ENCODE results near the gene GJB5.
A peak's percentile ranks its signal among the peaks of the same experiment; 100 is the strongest.
"Not testable (repeated sequence)": the region's sequence is repeated elsewhere in the genome, so short reads cannot be mapped to it uniquely, and the experiment has no call there.

The GJB5 gene

DNA sequence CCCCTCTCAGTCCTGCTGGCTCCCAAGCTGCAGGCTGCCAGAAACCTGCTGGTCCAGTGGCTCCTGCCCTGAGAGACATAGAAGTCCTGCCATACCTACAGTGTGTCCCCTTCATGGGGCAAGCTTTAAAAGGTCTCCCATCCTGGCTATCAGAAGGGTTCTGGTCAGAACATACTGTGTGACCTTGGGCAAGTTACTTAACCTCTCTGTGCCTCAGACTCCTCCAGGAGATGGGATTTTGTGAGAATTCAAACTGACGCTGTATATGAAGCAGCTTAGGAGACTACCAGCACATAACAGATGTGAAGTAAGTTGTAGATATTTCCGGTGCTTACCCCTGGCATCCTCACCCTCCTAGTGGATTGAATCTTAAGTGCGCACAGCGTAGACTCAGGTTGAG is 8.7 kb upstream of the GJB5 start:
- DNase-seq = no peak

DNA sequence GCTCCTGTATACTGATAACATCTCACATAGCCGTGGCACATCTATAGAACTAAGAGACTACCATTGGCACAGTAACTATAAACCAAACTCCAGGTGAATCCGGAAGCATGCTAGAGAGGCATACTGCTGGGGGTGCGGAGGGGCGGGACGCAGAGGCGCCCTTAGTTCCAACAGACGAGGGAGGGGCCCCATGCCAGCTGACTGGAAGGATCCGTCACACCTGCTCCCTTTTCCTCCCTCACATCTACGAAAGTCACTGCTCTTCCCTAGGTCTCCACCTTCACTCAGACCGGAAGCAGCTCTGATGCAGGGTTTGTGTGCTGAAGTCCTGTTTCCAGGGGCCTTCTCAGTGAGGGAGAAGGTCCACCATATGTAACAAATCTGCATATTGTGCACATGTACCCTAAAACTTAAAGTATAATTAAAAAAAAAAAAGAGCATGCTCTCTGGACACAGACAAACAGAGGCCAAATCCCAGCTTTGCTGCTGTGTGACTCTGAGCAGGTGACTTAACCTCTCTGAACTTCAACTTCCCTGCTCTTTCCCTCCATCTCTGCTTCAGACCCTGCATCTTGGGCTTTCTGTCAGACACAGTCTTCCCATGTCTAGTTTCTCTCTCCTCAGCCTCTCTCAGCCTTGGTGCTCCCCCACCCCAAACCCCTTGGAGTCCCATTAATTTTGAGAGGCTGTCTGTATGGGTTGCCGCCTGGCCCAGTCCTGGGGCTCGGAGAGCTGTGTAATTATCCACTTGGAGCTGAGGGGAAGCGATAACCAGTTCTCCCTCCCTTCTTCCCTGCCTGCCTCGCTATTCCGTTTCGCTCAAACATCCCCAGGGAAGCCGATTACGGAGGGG is 7.8 kb upstream of the GJB5 start:
- DNase-seq = no peak

DNA sequence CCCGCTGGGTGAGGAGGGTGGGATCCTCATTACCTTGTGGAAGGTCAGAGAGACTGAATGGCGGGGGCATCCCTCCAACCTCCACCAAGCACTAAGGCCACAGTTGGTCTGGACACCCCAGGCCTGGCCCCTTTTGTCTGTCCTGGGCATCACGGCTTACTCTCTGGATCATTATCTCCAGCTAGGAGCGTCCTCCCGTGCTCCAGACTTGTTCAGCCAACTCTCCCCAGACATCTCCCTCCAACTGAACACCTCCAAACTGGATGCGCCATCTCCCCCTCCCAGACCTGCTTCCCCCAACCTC is 7.3 kb upstream of the GJB5 start:
- no peak for DNase-seq

DNA sequence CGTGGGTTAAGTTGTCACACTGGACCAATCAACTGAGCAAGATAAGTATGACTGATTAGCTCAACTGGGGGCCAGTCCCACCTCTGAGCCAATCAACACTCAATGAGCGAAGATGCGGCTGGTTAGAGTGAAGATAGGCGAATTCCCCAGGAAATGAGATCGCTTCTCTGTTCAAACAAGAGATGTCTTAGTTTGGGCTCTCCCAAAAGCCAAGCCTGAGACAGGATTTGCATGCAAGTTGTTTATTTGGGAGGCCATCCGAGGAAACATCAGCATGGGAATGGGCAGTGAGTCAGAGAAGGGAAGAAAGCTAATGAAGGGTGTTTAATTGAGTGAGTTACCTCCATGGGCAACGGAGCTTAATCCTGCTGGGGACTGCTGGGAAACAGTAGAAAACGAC is 4.9 kb upstream of the GJB5 start:
- DNase-seq = no peak

DNA sequence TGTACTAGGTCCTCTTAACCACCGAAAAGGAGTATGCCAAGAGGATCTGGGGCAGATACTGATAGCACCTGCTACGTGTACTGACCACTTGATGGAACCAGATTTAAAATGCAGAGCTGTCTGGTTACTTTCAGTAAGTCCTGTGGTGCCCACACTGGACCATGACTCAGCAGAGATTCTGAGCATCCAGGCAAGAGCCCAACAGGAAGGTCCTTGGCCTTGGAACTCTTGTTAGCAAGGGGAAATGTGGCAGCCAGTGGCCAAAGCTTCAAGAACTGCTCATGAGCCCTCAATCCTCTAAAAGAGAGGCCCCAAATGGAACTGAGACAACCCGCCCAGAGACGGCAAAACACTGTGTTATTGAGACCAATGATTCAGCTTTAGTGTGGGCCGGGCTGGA is 4.2 kb upstream of the GJB5 start:
- DNase-seq = no peak

DNA sequence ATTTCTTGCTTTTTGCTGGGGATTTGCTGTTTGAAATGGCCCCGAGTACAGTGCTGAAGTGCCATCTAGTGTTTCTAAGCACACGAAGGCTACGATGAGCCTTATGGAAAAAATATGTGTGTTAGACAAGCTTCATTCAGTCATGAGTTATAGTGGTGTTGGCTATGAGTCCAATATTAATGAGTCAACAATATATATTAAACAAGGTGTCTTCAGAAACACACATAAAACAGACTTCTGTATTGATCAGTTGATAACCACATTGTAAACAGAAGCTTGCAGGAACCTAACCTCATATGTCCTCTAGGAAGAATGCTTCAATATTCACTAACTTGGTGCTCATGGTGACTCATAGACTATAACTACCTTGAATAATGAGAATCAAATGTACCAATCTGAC is 1.7 kb upstream of the GJB5 start:
- no peak for DNase-seq

DNA sequence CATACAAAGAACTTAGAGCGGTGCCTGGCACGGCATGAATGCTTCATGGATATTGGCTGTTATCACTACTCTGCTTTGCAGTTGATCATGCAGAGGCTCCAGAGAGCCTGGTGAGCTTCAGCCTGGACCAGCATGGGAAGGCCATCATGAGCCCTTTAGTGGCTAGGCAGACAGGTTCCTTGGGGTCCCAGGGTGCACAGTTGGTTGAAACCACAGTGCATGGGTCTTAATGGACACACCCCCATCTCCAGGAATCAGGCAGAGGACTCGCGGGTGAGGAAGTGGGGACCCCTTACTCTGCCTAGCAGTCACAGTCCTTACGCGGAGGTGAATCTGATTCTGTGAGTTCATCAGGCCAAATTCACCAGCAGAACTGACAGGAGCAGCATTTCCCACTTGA is 1.1 kb downstream of the GJB5 start:
- no peak for DNase-seq

DNA sequence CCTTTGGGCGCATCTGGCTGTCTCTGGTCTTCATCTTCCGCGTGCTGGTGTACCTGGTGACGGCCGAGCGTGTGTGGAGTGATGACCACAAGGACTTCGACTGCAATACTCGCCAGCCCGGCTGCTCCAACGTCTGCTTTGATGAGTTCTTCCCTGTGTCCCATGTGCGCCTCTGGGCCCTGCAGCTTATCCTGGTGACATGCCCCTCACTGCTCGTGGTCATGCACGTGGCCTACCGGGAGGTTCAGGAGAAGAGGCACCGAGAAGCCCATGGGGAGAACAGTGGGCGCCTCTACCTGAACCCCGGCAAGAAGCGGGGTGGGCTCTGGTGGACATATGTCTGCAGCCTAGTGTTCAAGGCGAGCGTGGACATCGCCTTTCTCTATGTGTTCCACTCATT is 2.5 kb downstream of the GJB5 start:
- DNase-seq = no peak

DNA sequence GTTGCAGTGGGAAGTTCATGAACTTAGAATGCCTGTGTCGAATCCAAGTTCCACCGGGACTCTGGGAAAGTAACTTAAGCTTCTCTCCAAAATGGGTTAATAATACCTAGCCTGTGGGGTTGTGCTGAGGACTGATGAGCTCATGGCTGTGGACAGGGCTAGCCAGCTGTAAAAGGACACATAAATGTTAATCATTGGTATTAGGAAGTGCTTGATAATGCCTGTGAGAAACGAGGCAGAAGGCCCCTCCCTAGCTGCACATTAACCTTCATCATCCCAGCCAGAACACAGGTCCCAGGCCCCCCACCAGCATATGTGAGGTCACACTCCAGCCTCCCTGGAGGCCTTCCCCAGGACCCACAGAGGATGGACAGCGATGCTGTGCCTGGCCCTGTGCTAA is 3.9 kb downstream of the GJB5 start:
- no peak for DNase-seq

DNA sequence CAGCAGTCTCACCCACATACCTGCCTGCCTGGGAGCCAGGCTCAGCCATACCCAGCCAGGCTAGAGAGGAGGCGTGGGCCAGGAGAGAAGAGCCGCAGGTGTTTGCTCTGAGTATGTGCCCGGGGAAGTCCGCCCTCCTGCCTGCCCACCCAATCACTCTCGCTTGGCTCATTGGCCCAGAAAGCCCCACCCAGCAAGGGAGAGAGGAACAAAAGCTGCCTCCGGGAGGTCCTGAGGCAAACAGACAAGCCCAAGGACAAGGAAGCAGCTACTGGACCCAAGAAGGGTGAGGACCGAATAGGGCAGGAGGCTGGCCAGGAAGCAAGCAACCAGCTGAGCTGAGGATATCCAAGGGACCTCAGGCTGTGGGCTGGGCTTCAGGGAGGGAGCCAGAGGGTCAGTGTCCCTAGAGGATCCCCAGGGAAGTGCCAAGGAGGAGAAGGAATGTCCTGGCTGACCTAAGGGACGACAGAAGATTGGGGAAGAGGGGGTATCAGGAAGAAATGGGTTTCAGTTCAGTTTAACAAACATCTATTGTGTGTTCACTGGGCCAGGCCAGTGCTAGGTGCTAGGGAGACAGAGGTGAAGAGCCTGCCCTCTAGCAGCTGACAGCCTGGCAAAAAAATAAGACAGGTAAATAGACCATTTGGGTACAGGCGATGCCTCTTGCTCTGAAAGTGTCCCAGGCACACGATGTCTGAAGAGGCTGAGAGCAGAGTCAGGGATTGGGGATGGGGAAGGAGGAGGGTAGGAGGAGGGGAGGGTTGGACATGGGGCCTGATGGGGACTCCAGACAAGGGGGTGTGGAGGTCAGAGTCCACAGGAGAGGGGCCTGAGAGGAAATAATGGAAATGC is 4.9 kb downstream of the GJB5 start, which contains the start of gene GJB4:
TSS of gene GJB4 (plus strand) at position 238 of the 855 bp plus-strand sequence. CDS start 1,515 bp downstream, outside the sequence.
- DNase-seq = no peak

DNA sequence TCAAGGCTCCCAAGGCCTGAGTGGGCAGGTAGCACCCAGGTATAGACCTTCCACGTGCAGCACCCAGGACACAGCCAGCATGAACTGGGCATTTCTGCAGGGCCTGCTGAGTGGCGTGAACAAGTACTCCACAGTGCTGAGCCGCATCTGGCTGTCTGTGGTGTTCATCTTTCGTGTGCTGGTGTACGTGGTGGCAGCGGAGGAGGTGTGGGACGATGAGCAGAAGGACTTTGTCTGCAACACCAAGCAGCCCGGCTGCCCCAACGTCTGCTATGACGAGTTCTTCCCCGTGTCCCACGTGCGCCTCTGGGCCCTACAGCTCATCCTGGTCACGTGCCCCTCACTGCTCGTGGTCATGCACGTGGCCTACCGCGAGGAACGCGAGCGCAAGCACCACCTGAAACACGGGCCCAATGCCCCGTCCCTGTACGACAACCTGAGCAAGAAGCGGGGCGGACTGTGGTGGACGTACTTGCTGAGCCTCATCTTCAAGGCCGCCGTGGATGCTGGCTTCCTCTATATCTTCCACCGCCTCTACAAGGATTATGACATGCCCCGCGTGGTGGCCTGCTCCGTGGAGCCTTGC is 6.4 kb downstream of the GJB5 start:
- no peak for DNase-seq

DNA sequence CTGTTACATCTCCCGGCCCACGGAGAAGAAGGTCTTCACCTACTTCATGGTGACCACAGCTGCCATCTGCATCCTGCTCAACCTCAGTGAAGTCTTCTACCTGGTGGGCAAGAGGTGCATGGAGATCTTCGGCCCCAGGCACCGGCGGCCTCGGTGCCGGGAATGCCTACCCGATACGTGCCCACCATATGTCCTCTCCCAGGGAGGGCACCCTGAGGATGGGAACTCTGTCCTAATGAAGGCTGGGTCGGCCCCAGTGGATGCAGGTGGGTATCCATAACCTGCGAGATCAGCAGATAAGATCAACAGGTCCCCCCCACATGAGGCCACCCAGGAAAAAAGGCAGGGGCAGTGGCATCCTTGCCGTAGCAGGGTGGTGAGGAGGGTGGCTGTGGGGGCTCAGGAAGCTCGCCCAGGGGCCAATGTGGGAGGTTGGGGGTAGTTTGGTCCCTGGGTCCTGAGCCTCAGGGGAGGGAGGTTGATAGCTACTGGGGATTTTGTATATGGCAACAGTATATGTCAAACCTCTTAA is 7.0 kb downstream of the GJB5 start:
- DNase-seq = no peak

DNA sequence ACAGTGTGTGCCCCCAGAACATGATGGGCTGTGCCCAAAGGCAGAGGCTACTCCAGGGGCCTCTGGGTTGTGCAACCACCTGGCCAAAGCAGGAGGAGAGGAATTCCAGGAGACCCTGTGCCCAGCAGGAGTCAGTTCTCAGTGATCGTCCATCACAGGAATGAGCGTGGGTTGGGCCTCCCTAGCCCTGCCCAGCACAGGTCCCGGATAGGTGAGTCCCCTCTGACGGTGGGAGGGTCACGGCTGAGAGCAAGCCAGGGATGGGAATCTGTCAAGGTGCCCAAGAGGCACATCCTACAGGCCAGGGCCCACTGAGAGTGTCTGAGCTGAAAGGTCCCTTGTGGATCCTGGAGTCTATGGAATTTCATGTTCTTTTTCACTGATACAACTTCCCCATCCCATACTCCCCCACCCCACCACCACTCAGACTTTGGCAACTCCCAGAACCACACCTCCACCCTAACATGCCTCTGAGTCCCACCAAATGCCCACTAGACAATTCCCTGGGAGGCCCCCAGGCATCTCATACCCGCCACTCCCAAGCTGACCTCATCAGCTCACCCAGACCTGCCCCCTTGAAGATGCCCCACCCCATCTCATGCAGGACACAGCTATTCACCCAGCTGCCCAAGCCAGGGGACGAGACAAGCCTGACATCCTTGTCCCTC is 7.8 kb downstream of the GJB5 start:
- no peak for DNase-seq

DNA sequence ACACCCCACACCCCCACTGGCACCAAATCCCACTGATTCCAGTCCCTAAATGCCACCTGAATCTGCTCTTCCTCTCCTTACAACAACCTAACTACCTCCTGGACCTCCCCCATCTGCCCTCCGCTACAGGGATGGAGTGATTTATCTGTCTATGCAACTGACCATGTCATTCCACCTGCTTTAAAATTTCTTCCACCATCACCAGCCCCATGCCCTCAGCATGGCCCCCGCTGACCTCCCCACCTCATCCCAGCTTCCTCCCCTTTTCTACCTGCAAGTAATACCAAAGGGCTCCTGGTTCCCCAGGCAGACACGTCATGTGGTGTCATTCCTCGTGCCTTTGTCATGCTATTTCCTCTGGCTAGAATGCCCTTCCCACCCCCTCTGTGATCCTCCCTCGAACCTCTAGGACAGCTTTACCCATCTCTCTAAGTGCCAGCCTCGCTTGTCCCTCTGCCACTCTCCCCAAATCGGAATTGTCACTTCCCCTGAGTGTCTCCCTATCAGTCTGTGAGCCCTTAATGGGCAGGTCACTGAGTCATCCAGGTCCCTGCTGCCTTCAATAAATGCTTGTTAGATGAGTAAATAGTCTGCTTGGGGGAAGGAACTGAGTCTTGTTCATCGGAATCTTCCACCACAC is 8.4 kb downstream of the GJB5 start:
- DNase-seq = no peak

DNA sequence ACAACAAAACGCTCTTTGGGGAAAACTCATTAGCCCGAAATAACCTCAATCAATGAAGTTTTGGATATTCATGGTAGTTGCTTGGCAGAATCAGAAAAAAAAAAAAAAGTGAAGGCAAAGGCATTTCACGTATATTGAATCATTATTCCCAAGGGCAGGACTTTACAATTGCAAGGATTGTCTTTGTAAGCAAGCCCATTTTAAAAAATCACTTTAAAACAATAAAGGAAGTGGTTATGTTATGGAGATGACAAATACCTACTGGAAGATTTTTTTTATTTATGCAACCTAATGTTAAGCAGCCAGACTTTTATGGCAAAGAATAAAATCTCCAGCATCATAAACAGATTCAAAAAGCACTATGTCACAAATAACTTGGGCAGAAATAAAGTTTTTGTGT is 14.0 kb downstream of the GJB5 start:
- DNase-seq = no peak

DNA sequence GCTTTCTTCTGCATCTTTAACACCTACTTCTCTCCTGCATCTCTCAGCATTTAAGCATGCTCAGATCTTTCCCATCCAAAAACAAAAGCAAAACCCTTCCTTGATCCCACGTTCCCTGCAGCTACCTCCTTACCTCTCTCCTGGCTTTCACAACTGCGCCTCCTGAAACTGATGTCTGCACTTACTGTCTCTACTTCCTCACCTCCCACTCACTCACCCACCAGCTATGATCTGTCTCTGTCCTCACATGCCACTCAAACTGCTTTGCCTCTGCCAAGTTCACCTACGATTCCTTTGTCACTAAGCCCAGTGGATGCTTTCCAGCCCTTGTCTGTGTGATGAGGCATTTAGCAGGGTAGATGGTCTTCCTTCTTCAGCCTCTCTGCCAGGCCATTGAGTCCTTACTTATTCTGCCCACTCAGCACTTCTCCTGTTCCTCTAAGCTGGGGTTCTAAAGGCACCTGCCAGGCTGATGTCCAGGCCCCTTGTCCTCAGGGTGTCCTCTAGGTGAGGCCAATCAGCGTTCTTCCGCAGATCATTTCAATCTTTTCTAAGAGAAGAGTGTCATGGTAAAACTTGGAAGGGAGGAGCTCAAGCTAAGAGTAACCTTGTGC is 16.2 kb downstream of the GJB5 start:
- peak; percentile 5 to 41 for DNase-seq

DNA sequence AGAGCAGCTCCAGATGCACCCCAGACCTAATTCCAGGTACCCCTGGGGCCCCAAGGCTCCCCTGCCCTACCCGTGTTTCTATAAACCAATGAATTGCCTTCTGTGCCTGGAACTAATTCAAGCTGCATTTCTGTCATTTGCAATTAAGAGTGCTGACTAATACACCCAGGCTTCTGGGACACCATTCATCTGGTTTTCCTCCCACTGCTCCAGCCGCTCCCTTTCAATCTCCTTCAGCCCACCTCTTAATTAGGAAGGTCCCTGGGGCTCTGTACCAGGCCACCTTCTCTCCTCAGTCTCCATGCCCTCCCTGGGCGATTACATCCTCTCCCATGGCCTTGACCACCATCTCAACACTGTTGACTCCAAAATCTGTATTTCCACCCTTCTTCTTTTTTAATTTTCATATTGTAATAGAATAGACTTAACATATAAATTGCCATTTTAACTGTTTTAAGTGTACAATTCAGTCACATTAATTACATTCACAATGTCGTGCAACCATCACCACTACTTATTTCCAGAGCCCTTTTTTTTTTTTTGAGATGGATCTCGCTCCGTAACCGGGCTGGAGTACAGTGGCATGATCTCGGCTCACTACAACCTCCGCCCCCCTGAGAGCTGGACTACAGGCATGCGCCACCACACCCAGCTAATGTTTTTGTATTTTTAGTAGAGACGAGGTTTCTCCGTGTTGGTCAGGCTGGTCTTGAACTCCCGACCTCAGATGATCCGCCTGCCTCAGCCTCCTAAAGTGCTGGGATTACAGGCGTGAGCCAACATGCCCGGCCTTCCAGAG is 16.9 kb downstream of the GJB5 start:
- DNase-seq = no peak

DNA sequence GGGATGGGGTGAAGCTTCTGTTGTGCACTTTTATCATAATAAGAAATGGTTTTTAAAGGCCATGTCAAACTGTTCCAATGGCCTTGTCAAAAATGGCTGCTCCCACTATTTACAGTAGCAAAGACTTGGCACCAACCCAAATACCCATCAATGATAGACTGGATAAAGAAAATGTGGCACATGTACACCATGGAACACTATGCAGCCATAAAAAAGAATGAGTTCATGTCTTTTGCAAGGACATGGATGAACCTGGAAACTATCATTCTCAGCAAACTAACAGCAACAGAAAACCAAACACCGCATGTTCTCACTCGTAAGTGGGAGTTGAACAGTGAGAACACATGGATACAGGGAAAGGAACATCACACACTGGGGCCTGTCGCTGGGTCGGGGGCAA is 18.3 kb downstream of the GJB5 start:
- not testable (repeated sequence) for DNase-seq

DNA sequence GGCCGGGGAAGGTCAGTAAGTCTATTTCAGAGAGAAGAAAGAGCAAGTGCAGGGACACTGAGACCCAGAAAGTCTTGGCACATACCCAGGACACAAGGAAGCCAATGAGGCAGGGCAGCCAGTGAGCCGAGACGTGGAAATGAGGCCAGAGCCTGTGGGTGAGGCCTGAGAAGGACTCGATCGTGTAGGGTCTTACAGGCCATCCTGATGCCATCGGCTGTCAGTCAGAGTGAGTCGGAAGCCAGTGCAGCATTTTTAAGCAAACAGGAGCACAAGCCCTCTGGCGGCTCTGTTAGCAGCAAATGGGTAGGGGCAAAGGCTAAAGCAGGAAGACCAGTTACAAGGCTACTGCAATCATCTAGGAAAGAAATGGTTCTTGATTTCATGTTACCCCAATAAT is 20.1 kb downstream of the GJB5 start:
- DNase-seq = no peak

DNA sequence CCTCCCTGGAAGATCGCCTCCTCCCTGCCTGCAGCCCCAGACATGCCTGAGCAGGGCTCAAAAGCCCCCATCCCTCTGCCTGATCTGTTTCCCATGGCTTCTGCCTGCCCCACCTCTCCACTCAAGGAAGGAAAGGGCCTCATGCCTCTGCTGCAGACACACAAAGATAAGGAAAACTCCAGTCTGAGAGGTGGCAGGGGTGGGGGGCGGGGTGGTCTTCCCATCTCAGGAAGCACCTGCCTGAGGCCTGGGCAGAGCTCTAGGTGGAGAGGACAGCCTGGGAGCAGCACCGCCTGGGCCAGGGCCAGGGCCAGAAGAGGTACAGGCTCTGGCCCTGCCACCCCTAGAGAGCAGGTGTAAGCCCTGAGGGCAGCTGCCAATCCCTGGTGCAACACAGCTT is 22.1 kb downstream of the GJB5 start:
- DNase-seq = no peak
